CD4-positive, alpha-beta T cell treated with Interleukin-4 for 1 hour (primary cell): ENCODE results near the gene CAPN9.
"Not testable (repeated sequence)": the region's sequence is repeated elsewhere in the genome, so short reads cannot be mapped to it uniquely, and the experiment has no call there.

Experiments
- DNase-seq, 2 donors: peaks; one replicate each; pipeline ENCODE4 v3.0.0-alpha.2; 2020 to 2022

CAPN9 gene

DNA sequence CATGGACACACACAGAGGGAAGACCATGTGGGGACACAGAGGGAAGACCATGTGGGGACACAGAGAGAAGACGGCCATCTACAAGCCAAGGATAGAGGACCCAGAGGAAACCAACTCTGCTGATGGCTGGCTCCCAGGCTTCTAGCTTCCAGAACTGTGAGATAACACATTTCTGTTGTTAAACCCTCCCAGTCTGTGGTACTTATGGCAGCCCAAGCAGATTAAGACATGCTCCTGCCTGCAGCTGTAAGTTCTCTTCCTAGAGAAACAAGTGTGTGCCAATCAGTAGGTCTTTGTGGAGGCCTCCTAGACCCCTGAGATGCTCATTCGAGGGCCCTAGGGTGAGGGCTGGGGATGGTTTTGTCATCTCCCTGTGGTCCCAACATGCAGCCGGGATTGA, 35.9 kb upstream of the CAPN9 start:
- no peak for DNase-seq

DNA sequence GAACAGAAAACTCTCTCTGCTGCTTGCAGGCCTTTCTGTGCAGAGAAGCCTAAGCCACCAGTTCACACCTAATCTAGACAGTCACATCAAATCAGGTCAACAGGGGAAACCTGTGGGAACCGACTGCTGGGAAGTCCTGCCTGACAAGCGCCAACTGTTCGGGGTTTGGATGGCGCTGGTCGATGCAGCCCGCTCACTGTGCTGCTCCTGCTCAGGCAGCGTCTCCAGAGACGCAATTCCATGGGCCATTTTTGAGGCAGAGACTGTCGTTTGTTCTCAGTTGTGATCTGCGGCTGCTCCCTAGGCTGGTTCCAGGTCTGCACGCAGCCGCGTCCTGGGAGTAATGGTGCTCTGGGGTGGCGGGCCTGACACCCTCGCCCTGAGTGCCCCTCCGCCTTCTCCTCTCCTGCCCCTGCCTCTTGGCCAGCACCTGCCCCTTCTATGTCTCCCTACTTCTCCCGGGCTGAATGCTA, 34.7 kb upstream of the CAPN9 start:
- DNase-seq: no peak

DNA sequence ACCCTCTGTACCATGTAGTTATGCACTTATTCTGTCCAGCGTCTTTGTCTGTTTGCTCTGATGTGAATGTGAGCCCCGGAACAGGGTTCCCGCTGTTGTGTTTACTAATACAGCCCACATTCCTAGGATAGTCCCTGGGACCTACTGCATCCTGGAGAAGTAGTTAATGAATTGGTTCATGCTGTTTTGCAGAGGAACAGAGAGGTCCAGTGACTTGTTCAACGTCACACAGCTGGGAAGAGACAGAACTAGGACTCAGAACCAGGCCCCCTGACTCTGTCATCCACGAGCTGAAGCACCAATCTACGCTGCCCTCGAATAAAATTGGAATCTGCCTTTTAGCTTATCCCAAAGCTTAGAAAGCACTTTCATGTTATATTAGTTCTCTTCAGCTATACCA, 34.0 kb upstream of the CAPN9 start:
- DNase-seq: no peak

DNA sequence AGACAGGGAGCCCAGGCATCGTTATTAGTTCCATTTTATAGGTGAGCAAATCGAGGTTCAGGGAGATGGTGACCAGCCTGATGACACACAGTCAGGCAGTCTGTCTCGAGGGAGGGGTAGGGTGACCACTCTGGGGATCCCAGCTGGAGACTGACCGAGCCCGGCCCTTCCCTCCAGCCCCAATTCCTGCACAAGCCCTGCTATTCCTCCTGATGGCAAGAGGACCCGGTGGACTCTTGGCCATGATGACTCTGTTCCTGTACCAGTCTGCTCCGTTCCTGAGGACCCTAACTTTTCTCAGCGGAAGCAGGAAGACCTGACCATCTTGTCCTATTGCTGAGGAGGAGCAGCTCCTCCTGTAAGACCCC, 33.7 kb upstream of the CAPN9 start:
- DNase-seq: no peak

DNA sequence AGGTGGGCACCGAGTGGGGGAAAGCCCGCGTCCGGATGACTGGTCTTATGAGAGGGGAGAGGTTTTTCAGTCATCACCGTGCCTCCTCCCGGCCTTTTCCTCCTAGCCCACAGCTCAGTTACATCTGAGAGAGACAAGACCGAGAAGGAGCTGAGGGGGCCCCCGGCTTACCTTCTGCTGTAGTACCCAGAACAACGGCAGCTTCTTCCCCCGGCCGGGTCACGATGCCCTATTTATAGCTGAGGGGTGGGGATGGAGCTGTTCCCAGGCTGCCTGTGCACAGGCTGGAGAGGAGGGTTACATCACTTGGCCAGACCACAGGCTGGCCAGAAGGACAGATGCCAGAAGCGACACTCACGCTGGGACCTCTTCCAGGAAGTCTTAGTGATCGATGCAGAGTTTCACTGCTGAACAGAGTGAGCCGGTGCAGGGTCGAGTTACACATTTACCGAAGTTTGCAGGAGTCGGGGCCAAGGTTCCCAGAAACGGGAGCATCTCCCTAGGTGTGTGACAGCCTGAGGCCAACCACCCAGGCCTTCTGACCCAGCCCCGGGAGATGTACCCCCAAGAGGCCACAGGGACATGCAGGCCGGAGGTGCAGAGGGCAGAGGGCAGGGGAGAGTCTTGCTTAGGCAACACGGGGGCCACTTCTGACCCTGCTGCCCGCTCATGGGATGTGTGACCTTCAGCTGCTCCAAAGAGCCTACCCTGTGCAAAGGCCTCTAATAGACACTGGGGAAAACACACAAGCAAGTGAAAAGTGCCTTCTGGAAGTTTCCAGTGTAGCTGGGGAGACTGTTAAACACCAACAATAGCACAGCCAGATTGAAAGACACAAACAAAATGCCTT, 33.0 kb upstream of the CAPN9 start, which contains the start of gene AGT:
Gene AGT, minus strand, starts transcription at position 208 of the 850 bp plus-strand sequence. CDS start 3,299 bp downstream, outside the sequence.
- no peak for DNase-seq

DNA sequence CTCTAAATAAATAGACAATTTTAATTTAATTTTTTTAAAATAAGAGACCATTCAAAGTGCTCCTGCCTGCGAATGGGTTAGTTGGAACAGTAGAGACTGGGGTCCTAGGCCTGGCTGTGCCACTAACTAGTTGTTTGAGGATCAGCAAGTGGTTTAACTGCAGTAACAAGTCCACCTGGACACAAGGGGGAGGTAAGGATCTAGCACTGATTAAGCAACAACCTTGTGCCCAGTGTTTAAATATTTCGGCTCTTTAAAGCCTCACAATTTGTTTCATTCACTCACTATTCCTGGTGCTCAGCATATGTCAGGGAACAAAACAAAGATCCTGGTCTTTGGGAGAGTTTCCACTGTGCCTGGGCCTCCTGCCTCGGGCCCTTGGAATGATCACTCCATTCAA, 31.7 kb upstream of the CAPN9 start:
- no peak for DNase-seq

DNA sequence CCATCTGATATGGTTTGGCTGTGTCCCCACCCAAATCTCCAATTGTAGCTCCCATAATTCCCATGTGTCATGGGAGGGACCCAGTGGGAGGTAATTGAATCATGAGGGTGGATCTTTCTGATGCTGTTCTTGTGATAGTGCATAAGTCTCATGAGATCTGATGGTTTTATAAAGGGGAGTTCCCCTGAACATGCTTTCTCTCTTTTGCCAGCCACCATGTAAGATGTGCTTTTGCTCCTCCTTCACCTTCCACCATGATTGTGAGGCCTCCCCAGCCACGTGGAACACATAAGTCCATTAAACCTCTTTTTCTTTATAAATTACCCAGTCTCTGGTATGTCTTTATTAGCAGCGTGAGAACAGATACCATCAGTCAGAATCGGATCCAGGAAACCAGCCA, 30.7 kb upstream of the CAPN9 start:
- DNase-seq: not testable (repeated sequence)

DNA sequence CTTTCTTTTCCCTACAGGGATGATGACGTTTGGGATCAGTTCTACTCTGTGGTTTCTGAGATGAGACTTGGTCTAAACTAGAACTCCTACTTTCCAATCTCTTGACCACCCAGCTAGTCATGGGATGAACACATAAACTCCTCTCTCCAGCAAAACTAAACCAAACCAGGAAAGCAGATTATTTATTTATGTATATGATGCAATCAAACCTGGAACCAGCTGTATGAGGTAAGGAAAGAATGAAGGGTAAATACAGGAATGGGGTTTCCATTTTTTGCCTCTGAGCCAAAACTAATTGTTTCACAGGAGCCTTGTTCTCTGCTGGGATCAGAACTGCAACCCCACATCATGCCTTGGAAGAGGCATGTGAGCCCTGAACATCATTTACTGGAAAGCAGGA, 29.9 kb upstream of the CAPN9 start:
- no peak for DNase-seq

DNA sequence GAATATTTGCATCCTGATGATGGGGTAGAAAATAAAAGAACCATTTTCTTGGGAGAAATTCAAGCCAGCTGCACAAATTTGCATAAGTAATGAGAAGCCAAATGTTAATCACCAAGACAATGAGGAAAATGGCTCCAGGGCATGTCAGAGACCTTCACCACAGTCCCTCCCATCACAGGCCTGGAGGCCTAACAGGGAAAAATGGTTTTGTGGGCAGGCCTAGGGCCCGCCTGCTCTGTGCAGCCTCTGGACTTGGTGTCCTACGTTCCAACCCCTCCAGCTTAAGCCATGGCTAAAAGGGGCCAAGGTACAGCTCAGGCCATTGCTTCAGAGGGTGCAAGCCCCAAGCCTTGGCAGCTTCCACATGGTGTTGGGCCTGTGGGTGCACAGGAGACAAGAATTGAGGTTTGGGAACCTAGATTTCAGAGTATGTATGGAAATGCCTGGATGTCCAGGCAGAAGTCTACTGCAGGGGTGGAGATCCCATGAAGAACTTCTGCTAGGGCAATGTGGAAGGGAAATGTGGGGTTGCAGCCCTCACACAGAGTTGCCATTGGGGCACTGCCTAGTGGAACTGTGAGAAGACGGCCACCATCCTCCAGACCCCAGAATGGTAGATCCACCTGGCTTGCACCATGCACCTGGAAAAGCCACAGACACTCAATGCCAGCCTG, 25.2 kb upstream of the CAPN9 start:
- not testable (repeated sequence) for DNase-seq

DNA sequence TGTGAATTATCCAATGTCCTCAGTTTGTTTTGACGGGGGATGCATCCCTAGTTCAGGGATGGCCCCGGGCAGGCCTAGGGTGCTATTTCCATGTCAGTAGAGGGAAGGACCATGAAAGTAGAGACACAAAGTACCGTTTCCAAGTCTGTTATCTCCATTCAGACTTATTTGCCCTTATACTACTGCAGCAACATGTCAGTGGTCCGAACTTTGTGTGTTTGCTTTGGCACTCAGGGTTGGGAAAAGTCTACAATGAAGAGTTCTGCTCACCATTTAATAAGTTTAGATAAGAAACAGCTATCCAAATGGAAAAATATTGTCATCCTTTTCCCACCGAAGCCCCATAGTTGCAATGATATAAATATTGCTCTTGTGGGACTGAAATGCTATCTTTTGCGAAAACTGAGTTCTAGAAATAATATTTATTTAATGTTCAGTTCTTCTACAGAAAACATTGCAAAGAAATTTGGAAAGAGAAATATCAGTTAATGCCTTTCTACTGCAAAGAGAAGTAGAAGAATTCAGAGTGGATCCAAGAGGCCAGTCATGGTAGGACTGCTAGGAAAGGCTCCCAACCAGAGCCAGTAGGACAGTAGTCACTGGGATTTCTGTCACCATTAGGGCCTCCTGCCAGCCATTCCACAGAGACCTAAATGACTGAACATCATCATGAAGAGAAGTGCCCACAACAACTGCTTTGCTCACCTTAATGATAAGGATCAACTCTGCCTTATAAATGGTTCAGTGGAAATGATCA, 21.8 kb upstream of the CAPN9 start:
- DNase-seq: no peak

DNA sequence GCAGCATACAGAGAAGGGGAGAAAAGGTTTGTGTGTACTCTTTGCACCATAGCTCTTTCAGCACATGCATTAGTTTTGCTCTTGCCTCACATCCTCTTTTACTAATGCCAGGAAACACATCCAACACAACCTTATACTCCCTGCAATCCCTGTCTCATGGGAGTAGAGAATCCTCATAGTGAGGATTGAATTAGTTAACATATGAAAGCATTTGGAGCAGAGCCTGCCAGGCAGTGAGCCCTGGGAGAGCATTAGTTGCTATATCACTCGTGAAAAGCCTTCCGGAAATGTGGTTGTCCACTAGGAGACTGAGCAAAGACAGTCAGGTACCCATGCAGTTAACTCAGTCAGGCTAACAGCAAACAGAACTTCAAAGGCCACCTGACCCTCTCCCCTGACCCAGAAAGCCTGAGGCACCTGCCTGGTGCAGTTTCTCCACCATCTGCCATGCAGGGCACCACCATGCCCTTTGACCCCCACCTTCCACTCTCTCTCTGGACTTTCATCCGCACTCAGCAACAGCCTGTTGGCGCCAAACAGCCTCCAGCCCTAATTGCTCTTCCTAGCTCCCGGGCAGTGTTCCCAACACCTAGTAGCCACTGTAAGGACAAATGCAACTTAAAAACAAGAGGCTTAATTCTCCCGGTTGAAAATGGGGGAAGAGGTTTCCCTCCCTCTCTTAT, 18.3 kb upstream of the CAPN9 start:
- DNase-seq: no peak

DNA sequence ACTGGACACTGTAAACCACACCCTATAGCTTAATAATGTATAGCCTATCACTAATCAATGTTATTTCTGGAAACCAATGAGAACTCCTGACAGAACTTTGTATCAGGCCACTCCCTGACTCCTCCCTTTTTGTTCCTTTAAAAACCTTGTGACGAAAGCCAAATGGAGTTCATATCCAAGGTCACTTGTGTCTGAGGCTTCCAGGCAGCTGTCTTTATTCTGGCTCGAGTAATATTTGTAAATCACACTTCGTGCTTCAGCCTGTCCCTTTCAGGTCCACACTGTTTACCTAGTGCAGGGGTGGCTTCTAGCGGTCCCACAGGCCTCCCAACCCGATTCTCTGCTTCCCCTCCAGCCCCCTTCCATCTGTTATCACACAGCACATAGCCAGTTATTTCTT, 16.2 kb upstream of the CAPN9 start:
- DNase-seq: no peak

DNA sequence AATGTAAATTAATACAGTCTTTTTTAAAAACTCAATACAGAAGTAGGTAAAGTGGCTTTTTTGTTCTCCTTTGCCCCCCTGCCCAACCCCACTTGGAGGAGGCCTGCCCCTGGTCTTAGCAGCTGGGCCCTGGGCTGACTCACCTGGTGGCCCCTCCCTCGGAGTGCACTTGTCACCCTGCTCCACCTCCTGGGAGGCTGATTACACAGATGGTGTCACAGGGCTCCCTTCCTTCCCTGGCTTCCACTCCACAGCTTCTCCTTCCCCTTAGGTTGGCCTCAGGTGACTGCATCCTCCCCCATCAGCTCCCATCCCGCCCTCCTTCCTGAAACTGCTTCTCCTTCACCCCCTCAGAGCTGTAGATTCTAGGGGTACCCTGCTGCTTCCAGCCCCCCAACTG, 11.7 kb upstream of the CAPN9 start:
- no peak for DNase-seq

DNA sequence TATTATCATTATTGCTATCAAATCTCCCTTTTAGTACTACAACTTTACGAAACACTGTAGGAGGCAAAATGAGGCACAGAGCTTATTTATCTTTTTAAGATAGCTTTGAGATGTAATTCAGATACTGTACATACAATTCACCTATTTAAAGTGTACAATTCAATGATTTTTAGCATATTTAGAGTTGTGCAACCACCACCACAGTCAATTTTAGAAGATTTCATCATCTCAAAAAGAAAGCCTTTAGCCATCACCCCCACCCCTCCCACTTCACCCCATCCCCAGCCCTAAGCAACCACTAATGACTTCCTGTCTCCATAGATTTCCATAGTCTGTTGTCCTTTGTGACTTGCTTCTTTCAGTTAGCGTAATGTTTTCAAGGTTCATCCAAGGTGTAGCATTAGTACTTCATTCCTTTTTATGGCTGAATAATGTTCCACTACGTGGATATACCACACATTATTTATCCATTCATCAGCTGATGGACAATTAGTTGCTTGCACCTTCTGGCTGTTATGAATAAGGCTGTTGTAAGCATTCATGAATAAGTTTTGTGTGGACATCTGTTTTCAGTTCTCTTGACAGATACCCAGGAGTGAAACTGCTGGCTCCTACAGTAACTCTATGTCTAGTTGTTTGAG, 9.4 kb upstream of the CAPN9 start:
- no peak for DNase-seq

DNA sequence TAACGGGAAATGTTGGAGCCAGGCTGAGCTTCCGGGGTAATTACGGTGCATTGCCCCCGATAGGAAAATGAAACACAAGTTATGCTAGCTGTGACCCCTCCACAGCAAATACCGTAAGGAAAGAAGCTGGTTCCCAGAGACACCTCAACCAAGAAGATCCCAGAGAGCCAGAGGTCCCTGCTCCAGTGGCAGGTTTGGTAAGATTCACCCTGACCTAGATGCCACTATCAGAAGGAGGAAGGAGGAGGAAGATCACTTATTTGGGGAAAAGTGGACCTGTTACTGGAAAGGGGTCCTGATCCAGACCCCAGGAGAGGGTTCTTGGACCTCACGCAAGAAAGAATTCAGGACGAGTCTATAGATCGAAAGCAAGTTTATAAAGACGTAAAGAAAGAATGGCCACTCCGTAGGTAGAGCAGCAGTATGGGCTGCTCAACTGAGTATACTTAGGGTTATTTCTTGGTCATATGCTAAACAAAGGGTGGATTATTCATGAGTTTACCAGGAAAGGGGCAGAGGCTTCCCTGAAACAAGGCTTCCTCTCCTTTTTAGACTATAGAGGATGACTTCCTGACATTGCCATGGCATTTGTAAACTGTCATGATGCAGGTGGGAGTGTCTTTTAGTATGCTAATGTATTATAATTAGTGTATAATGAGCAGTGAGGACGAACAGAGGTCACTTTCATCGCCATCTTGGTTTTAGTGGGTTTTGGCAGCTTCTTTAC, 7.5 kb upstream of the CAPN9 start:
- DNase-seq: no peak

DNA sequence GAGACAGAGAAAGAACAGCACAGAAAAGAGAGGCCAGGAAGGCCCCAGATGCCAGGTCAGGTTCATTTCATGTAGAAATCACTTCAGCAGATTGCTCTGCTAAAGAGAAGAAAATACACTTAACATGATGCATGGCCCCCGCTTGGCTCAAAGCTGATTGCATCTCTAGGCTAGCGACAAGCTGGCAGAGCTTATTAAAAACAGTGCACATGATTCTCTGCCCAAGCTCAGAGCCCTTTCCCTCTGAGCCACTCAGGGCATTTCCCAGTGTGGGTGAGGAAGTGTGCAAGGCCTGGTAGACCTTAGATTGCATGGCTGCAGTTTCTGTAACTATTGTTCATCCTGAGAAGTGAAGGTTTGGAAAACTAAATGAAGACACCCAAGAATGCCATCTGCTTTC, 3.3 kb upstream of the CAPN9 start:
- DNase-seq: no peak

DNA sequence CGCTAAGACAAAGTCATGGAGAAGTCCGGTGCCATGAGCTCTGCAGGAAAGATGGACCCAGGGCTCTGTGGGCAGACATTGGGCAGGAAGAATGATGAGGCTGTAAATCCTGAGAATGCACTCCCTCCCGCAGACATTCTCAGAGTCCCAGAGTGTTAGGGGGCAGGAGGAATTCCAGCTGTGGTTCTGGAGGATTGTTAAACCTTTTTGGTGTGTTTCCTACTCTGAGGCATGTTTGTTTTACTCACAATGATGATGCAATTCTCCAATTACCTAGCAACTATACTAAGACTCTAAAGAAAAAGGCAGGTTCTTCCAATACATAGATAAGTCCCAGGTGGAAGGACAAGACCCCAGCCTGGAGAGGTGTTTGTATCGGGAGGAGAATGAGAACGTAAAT, 2.8 kb upstream of the CAPN9 start:
- no peak for DNase-seq

DNA sequence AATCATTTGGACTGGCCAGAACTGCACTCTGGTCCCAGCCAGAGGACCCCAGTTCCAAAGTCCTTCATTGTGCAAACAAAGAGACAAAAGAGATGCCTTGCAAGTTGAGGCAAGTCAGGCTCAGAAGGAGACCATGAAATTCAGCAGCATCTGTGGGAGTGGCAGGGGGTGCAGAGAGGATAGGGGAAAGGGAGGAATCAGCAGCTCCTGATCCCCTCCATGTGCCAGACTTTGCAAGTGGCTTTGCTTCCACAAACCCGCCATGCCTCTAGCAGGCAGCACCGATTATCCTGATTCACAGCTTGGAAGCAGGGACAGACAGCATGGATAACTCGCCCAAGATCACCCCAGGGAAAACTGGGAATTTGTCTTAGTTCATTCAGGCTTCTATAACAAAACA, 2.1 kb upstream of the CAPN9 start:
- no peak for DNase-seq

DNA sequence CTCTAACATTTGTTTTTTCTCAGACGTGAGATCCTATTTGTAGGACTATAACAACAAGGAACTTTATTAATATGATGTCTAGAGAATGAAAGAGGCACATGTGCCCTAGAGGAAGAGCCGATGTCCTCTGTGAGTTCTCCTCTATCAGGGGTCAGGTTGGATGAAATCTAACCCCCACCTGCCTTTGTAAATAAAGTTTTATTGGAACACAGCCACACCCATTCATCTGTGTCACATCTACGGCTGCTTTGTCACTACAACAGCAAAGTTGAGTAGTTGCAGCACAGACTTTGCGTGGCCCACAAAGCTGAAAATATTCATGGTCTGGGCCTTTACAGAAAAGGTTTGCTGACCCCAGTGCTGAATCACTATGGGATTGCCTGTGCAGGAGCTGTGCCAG, 571 bp upstream of the CAPN9 start:
- DNase-seq: no peak

DNA sequence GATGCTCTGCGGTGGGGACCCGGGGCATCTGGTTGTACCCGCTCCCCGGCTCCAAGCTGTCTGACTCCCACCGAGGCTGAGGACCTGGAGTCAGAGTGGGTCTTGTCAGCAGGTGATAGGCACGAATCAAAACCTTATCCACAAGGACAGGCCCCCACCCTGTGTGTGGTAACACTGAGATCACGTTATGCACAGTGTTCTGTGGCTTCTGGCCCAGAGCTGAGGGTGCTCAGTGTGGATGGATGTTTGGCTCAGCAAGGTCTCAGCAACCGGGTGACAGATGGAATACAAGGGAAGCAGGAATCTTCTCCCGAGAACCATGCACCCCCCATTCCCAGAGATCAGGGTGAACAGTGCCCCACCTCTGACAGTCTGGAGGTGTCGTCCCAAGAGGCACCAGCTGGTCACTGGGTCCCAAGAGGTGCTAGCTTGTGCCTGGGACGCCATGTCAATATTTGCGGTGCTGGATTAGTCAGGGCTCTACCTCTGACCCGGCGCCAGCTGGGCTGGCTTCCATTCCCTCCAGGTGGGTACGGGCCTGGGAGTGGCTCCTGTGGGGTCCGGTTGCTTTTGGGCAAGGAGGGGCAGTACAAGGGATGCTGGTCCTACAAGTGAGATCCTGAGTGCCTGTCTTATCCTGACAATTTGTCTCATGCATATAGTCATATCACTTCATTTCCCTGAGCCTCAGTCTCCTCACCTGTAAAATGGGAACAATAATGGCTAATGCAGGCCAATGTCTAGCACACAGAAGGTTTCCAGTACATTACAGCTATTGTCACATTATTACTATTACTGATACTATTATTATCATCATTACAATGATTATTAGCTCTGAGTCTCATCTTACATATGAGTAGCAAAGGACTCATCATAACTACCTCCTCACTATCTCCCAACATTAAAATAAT, 957 bp downstream of the CAPN9 start:
- no peak for DNase-seq

DNA sequence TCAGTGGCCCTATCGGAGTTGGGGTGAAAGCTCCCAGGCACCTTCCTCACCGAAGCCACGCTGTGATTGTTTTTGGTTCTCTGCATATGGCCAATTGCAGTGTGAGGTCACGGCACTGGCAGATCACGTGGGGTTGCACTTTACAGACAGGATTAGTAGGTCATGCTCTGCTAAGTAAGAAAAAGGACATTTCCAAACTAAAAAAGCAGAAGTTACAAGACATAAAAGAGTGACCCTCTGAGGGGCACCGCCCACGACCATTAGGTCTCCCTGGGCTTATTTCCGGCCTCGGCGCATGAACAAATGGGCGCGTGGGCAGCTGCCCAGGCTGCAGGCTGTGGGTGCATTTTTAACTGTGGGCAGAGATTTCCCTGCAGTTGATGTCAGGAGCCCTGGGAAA, 2.0 kb downstream of the CAPN9 start:
- DNase-seq: no peak
